Osteoblast (primary cell): ENCODE data around the gene HMCN1. TPM values are rescaled to one million over a fixed set of nuclear protein-coding genes. Genes with fewer than 3 reads are reported as not detected.
A peak's percentile ranks its signal among the peaks of the same experiment; 100 is the strongest.

Experiments used
- DNase-seq: peaks from one replicate; pipeline ENCODE4 v3.0.0; 2011; ENCODE audit warnings: low spot score, mixed read lengths; ENCODE audit not compliant: insufficient read length; ENCODE audit errors: missing footprints
- H2AFZ ChIP-seq: 2 replicates; pipeline ENCODE4 v1.6.0; 2011; ENCODE audit warnings: mild to moderate bottlenecking, low read length
- H3K27ac ChIP-seq: 2 replicates; pipeline ENCODE4 v1.5.1; 2011; ENCODE audit warnings: mild to moderate bottlenecking, low read depth, low read length, moderate library complexity
- H3K27me3 ChIP-seq: 2 replicates; pipeline ENCODE4 v1.6.0; 2012; ENCODE audit warnings: mild to moderate bottlenecking, control low read depth, inconsistent platforms, low read length, moderate library complexity; ENCODE audit not compliant: insufficient read depth
- H3K36me3 ChIP-seq: 2 replicates; pipeline ENCODE4 v1.5.1; 2011; ENCODE audit warnings: mild to moderate bottlenecking, low read length, control low read depth, moderate library complexity; ENCODE audit not compliant: insufficient read depth
- H3K4me1 ChIP-seq: 2 replicates; pipeline ENCODE4 v1.5.1; 2011; ENCODE audit warnings: mild to moderate bottlenecking, low read length, control low read depth, moderate library complexity; ENCODE audit not compliant: insufficient read depth
- H3K4me2 ChIP-seq: 2 replicates; pipeline ENCODE4 v1.6.0; 2011; ENCODE audit warnings: mild to moderate bottlenecking, low read length; ENCODE audit not compliant: insufficient read depth
- H3K4me3 ChIP-seq: fragments of 200-600 bp; sonication (generic); 3 replicates; pipeline ENCODE4 v1.5.1; 2012; ENCODE audit warnings: mild to moderate bottlenecking, low read length, inconsistent platforms; ENCODE audit not compliant: insufficient read depth
- H3K79me2 ChIP-seq: 2 replicates; pipeline ENCODE4 v1.6.0; 2012; ENCODE audit warnings: mild to moderate bottlenecking, low read length, control low read depth, inconsistent platforms; ENCODE audit not compliant: insufficient read depth
- H3K9me3 ChIP-seq: 2 replicates; pipeline ENCODE4 v1.5.1; 2011; ENCODE audit warnings: low read depth, low read length, control low read depth
- H4K20me1 ChIP-seq: 2 replicates; pipeline ENCODE4 v1.6.0; 2012; ENCODE audit warnings: mild to moderate bottlenecking, low read length, control low read depth; ENCODE audit not compliant: insufficient read depth
- total RNA-seq: library from RNA; depleted of rRNA; stranded (reverse); fragments of >200 nt; gene quantifications from 2 replicates; pipeline ENCODE4 v1.2.3, GENCODE V29; 2012
- TF ChIP-seq, protein P1 (sequence below): IDR thresholded peaks from 2 replicates; pipeline ENCODE4 v1.5.1; 2011; ENCODE audit warnings: mild to moderate bottlenecking, low read depth, low read length, moderate library complexity; ENCODE audit errors: extremely low read depth

Gene HMCN1
- total RNA-seq, 1 donor, result 178 TPM

- H3K4me3 ChIP-seq, result no peak overlapping the region
- no peak for DNase-seq
- no peak overlapping the region for H2AFZ ChIP-seq
- H3K36me3 ChIP-seq, result no peaks in the 10 kb centered on the region
- H3K9me3 ChIP-seq, result no peaks in the 10 kb centered on the region
- TF ChIP-seq, protein P1, sequence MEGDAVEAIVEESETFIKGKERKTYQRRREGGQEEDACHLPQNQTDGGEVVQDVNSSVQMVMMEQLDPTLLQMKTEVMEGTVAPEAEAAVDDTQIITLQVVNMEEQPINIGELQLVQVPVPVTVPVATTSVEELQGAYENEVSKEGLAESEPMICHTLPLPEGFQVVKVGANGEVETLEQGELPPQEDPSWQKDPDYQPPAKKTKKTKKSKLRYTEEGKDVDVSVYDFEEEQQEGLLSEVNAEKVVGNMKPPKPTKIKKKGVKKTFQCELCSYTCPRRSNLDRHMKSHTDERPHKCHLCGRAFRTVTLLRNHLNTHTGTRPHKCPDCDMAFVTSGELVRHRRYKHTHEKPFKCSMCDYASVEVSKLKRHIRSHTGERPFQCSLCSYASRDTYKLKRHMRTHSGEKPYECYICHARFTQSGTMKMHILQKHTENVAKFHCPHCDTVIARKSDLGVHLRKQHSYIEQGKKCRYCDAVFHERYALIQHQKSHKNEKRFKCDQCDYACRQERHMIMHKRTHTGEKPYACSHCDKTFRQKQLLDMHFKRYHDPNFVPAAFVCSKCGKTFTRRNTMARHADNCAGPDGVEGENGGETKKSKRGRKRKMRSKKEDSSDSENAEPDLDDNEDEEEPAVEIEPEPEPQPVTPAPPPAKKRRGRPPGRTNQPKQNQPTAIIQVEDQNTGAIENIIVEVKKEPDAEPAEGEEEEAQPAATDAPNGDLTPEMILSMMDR, result no peak
- peaks cover under 1% of the 10 kb centered on the region for H3K4me1 ChIP-seq
- no peaks in the 10 kb centered on the region for H4K20me1 ChIP-seq
- no peak overlapping the region for H3K4me2 ChIP-seq
- no peak overlapping the region for H3K27ac ChIP-seq
- H3K27me3 ChIP-seq, result no peaks in the 10 kb centered on the region
- H3K79me2 ChIP-seq, result no peaks in the 10 kb centered on the region
Measured at GRCh38 chr1:185821612-185822385, 87.6 kb downstream of the HMCN1 start.

- H2AFZ ChIP-seq, result no peak overlapping the region
- H3K4me1 ChIP-seq, result no peaks in the 10 kb centered on the region
- no peaks in the 10 kb centered on the region for H3K9me3 ChIP-seq
- no peak for DNase-seq
- H3K27me3 ChIP-seq, result no peaks in the 10 kb centered on the region
- H3K4me2 ChIP-seq, result no peak overlapping the region
- TF ChIP-seq, protein P1, result no peak
- H3K4me3 ChIP-seq, result no peak overlapping the region
- H3K27ac ChIP-seq, result no peak overlapping the region
- H4K20me1 ChIP-seq, result no peaks in the 10 kb centered on the region
- no peaks in the 10 kb centered on the region for H3K79me2 ChIP-seq
- H3K36me3 ChIP-seq, result no peaks in the 10 kb centered on the region
Measured at GRCh38 chr1:185823467-185823866, 89.3 kb downstream of the HMCN1 start.

- Histone ChIP-seq H3K4me1 (no peaks in the 10 kb centered on the region), H3K9me3 (no peaks in the 10 kb centered on the region), H3K27me3 (no peaks in the 10 kb centered on the region), H3K36me3 (no peaks in the 10 kb centered on the region), H3K4me2 (no peak overlapping the region), H3K4me3 (no peak overlapping the region), H3K79me2 (no peaks in the 10 kb centered on the region), H3K27ac (no peak overlapping the region), H2AFZ (no peak overlapping the region), H4K20me1 (no peaks in the 10 kb centered on the region)
- DNase-seq, result no peak
- TF ChIP-seq, protein P1, result no peak
Measured at GRCh38 chr1:185824106-185824505, 89.9 kb downstream of the HMCN1 start.

DNA sequence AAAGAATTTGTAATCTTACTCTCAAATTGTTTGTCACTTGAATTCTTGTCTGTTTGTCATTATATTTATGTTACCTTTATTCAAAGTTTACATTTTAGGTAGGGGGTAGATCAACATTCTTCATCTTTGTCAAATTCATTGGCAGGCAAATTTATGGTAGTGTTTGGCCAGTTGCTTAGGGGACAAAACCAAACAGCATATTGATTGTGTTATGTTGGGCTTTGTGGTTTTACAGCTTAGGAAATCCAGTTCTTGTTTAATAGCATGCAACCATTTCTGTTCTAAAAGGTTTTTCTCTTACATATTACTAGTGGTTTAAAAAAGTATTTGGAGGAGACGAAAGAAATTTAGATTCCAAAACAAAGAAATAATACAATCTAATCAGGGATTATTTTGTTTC is 91.4 kb downstream of the HMCN1 start:
- H3K27me3 ChIP-seq, result no peaks in the 10 kb centered on the region
- no peak overlapping the region for H3K4me3 ChIP-seq
- no peaks in the 10 kb centered on the region for H4K20me1 ChIP-seq
- no peaks in the 10 kb centered on the region for H3K4me1 ChIP-seq
- TF ChIP-seq, protein P1, result no peak
- no peaks in the 10 kb centered on the region for H3K79me2 ChIP-seq
- H2AFZ ChIP-seq, result no peak overlapping the region
- no peaks in the 10 kb centered on the region for H3K36me3 ChIP-seq
- H3K4me2 ChIP-seq, result no peak overlapping the region
- H3K27ac ChIP-seq, result no peak overlapping the region
- peak; percentile 35 for DNase-seq
- H3K9me3 ChIP-seq, result no peaks in the 10 kb centered on the region
